Stimulated activated CD8-positive, alpha-beta memory T cell treated with anti-CD3 and anti-CD28 coated beads, Interleukin-4, amount 100 ng/mL, for 4 hours (primary cell): ENCODE results near the gene IQCH.

ENCODE experiments used
- DNase-seq, 2 donors: peaks; one replicate each; pipeline ENCODE4 v3.0.0-alpha.2; 2020; ENCODE audit warnings: low read depth in 2 of 2, low spot score in 1 of 2

IQCH gene

GRCh38 chr15:67501177-67501835 lies 246.7 kb downstream of the IQCH start:
- DNase-seq: no peak

DNA sequence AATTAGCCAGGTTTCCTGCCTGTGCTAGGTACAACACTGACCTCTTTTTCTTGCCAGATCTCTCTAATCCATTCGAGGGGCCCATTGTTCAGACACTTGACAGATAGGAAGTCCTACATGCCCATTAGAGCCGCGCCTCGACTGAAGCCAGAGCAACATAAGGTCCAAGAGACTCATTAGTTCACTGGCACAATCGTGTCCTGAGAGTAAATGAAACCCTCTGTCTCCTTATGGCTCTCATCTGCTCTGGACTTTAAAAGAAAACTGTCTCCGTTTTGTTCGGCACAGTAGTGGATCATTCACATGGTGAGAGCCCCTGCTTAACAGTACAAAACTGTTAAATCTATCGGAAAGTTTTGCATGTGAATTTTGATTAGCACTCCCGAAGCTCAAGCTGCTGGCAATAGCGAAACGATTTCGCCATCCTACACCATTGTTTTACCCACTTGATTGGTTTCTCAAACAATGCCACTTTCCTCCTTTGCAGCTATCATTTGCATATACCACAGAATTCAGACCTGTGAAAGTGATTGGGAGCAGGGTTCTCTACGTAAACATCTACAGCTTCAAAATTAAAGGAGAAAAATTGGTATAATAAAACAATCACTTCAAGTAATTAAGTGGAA lies 247.4 kb downstream of the IQCH start:
- no peak for DNase-seq

- no peak for DNase-seq
Observed at GRCh38 chr15:67504056-67504455, 249.5 kb downstream of the IQCH start.

GRCh38 chr15:67504796-67505195 lies 250.2 kb downstream of the IQCH start:
- DNase-seq: no peak

DNA sequence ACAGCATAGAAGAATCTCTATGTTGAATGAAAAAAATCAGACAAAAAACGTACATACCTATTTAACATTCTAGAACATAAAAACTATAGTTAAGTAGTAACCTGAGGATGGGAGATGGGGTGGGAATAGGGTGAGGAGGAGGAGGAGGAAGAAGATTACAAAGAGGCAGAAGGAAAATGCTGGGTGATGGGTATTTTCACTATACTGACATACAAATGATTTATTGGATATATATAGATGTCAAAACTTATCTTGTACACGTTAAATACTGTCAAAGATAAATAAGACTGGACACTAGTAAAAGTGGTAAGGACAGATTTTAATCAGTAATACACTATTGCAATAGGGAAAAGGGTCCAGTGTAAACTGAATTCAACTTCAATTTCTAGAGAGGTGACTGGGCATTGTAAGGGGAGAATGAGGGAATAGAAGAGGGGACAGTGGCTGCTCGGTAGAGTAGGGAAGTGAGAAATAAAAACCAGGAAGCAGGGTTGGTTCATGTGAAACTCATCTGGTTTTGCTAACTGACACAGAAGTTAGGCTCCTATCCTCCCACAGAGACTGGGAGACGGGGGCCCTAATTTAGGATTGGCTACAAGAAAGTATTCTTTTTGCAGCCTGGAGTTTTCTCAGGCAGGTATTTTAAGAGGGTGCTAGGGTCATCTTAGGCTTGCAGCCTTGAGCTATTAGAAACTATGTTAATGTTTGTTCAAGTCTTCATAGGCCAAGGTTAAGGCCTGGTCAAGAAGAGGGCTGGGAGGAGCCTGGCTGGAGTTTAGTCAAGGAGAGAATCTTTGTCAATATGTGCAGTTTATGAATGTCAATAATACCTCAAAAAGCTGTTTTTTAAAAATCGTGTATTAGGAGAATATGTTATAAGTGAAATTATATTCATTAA lies 251.3 kb downstream of the IQCH start:
- DNase-seq: no peak

DNA sequence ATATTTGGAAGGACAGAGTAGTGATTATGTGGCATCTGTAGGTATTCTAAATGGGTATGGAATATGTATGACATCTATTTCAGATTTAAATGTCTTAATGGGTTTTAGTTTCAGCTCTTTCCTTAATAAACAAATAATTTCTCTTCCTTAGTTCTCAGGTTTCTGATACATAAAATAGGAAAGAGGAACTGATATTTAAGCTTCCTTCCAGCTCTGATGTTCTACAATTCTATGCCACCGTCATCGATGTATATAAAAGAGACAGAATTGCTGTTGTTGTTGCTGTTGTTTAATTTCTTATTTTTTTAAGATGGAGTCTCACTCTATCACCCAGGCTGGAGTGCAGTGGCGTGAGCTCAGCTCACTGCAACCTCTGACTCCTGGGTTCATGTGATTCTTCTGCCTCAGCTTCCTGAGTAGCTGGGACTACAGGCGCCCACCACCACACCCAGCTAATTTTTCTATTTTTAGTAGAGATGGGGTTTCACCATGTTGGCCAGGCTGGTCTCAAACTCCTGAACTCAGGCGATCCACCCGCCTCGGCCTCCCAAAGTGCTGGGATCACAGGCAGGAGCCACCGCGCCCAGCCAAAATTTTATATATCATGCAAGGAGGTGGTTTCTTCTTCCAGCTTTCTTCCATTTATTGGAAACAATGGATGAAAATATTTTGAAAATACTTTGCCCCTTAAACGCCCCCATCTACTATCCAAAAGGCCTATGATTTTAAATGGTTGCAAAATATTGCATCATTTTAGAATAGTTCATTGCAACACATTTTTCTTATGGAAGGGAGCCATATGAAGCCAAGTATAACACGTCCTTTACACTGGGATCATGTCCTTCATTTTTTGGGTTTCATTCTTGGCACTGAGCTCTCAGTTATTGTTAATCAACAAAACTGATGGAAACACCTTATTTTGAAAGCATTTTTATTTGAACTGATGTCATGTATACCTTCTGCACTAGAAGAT lies 252.5 kb downstream of the IQCH start:
- no peak for DNase-seq

GRCh38 chr15:67508407-67508806 lies 253.8 kb downstream of the IQCH start:
- DNase-seq: no peak

- DNase-seq: no peak
Observed at GRCh38 chr15:67509918-67510317, 255.3 kb downstream of the IQCH start.

GRCh38 chr15:67510597-67511190 lies 256.1 kb downstream of the IQCH start:
- no peak for DNase-seq

GRCh38 chr15:67511606-67512005 lies 257.0 kb downstream of the IQCH start:
- DNase-seq: no peak

GRCh38 chr15:67512140-67512539 lies 257.6 kb downstream of the IQCH start:
- DNase-seq: no peak

DNA sequence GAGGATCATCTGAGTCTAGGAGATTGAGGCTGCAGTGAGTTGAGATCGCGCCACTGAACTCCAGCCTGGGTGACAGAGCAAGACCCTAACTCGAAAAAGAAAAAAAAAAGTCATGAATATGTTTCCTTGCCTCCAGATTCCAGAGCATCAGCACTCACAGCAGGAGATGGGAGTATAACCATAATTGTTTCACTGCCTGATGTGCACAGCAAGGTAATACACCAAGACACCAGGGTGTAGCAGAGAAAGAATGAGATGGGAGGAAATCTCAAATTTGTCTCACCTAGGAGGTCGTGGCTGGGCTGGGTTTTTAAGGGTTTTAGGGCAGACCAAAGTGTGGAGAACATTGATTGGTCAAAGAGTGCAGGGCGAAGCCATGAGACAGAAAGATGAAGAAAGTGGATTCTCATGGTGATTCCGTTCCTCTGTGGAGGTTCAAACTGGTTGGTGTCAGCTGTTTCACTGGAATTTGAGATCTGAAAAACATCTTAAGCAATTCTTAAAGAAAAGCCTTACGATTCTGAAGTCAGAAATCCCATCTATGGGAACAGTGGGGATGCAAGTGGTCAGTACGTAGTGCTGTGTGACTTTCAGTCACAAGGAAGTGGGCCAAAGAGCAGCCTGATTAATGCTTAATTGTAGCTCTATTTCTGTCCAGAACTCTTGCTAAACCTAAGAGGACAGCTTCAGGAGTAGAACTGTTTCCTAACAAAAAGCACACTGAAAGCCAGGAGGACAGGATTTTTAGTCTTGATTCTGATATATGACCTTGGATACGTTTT lies 258.5 kb downstream of the IQCH start:
- DNase-seq: no peak

- no peak for DNase-seq
Observed at GRCh38 chr15:67515090-67515489, 260.5 kb downstream of the IQCH start.

DNA sequence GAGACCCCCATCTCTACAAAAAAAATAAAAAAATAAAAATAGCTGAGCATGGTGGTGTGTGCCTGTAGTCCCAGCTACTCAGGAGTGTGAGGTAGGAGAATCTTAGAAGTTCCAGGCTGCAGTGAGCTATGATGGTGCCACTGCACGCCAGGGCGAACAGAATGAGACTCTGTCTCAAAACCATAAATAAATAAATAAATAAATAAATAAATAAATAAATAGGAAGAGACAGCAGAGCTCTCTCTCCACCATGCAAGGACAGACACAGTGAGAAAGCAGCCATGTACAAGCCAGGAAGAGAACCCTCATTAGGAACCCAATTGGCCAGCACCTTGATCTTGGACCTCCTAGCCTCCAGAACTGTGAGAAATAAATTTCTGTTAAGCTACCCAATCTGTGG lies 261.0 kb downstream of the IQCH start:
- no peak for DNase-seq

DNA sequence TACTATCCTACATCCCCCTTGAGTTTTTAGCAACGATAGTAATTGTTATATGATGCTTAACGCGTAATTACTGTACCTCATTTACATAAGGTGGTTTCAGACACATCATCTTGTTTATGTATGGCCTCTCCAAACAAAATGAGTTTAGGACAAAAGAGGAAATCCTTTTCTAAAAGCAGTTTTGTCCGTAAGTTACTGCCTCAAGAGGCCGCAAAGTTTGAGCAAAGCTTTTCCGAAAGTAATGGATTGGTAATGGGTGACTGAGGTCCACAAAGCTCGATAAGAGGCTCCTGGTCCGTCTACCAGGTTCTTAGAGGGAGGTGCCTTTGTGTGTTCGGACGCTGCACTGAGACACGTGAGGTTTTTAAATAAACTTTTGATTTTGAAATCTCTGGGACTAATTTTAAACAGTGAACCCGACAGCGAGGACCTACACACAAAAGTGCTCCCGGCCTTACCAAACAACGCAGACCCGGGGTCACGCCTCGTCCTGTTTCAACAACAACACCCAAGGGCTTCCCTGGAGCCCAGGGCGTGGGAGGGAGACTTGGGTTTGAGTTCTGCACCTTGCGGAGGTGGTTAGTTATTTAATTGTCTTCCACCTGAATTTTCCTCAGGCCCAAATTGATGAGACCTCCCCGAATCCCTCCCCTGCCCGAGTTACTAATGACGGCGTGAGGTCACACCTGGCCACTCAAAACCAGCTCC lies 265.9 kb downstream of the IQCH start:
- no peak for DNase-seq

DNA sequence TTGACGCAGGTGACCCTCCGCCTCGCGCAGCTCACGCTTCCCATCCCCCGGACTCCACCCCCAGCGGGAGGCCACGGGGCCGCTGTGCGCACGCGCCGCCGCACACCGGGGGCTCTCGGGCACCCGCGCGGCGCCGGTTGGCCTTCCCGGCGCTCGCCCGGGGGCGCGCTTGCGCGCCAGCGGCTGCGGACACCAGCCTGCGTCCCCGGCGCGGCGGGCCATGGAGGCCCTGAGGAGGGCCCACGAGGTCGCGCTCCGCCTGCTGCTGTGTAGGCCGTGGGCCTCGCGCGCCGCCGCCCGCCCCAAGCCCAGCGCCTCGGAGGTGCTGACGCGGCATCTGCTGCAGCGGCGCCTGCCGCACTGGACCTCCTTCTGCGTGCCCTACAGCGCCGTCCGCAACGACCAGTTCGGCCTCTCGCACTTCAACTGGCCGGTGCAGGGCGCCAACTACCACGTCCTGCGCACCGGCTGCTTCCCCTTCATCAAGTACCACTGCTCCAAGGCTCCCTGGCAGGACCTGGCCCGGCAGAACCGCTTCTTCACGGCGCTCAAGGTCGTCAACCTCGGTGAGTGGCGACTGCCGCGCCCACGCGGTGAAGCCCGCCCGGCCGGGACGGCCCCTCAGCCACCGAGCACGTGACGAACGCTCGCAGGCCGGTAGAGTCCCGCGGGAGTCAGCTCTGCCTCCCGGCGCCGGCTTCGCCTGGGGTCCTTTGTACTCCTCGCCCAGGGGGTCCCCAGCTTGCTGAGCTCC lies 266.6 kb downstream of the IQCH start, which contains the start of gene C15orf61:
C15orf61 (plus strand) TSS at position 103 of the 754 bp plus-strand sequence; CDS start at position 221, 118 bp downstream.
- peak; percentile 63 to 69 for DNase-seq

DNA sequence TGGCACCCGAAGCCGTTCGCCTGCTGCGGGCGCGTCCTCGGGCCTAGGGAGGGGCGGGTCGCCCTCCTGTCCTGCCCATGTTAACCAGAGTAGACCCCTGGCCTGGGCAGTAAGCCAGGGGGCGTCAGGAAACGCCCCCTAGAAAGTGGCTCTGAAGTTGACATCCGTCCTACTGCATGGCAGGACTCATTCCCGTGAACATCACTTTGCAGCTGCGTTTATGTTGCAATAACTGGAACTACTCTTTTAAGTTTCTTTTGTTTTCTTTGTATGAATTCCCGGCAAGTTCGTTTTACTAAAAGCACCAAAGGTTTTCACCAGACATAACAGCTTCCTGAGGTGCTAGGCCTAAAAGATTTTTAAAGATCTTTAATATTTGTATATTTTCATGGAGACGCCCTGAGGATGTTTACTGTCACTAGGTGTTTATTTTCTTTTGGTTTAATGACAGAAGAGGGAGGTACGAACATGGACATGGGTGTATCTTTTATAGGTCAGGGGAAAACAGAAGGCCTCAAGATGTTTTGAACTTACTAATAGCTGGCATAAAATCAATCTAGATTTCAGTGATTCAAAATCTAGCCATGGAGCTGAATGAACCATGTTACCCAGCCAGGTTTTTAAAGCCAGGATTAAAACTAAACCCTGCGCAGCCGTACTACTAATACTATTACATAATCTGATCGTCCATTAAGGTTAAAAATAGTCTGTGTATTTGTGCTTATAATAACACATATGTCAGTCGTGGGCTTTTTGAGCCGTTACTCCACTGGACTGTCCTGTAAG lies 267.4 kb downstream of the IQCH start:
- DNase-seq: no peak
